Uterus (tissue), 4 donors: Measurements from ENCODE around the gene TMEM171. TPM values are rescaled to one million over a fixed set of nuclear protein-coding genes. Genes with fewer than 3 reads are reported as not detected.

Experiments used
- DNase-seq, 2 donors: peaks; one replicate each; pipeline ENCODE4 v3.0.0-alpha.2; 2019 to 2020
- H3K27ac ChIP-seq, 2 donors: fragments of 200-600 bp; sonication (generic); 1 replicate in 1 of 2; 2 replicates in 1 of 2; pipeline ENCODE4 v1.5.1; 2016 to 2018
- H3K27me3 ChIP-seq, 2 donors: fragments of 200-600 bp; sonication (generic); one replicate each; pipeline ENCODE4 v1.5.1; 2018 to 2019; ENCODE audit warnings: control low read depth in 1 of 2
- H3K36me3 ChIP-seq, 2 donors: fragments of 200-600 bp; sonication (generic); one replicate each; pipeline ENCODE4 v1.5.1; 2019; ENCODE audit warnings: control low read depth in 1 of 2
- H3K4me1 ChIP-seq, 2 donors: fragments of 200-600 bp; sonication (generic); one replicate each; pipeline ENCODE4 v1.5.1; 2018 to 2019; ENCODE audit warnings: control low read depth in 1 of 2
- H3K4me3 ChIP-seq, 2 donors: fragments of 200-600 bp; sonication (generic); 1 replicate in 1 of 2; 2 replicates in 1 of 2; pipeline ENCODE4 v1.5.1; 2018 to 2019; ENCODE audit warnings: mild to moderate bottlenecking in 1 of 2
- H3K9me3 ChIP-seq, 2 donors: fragments of 200-600 bp; sonication (generic); one replicate each; pipeline ENCODE4 v1.5.1; 2019; ENCODE audit warnings: control low read depth in 1 of 2
- POLR2A ChIP-seq, 2 donors: fragments of 450-650 bp; IDR thresholded peaks; one replicate each; pipeline ENCODE4 v1.6.1; 2016; ENCODE audit warnings: antibody characterized with exemption in 2 of 2, mild to moderate bottlenecking in 1 of 2, moderate library complexity in 1 of 2
- intact Hi-C: fragments of 100-400 bp; cut with DNase I; formaldehyde crosslinking; loops from one replicate; pipeline ENCODE4 v1.15.1; 2023; ENCODE audit warnings: low total_unique reads
- total RNA-seq, 4 donors: library from RNA; depleted of rRNA in 3 of 4; stranded (reverse); fragments of >200 nt in 3 of 4; gene quantifications; one replicate each; pipeline versions ENCODE4 v1.1.0 to v1.2.4, GENCODE V29; 2014 to 2023
- TF ChIP-seq, protein P1 (sequence below), 4 experiments: fragments of 200-600 bp in 2 of 4; fragments of 450-650 bp in 2 of 4; sonication (generic) in 2 of 4; IDR thresholded peaks; one replicate each; pipeline ENCODE4 v1.5.1; 2016 to 2019; ENCODE audit warnings: antibody characterized with exemption in 4 of 4, mild to moderate bottlenecking in 2 of 4, moderate library complexity in 1 of 4
- donor health status: DM: yes; HTN: yes; CAD: no.

TMEM171 gene
- total RNA-seq, 4 donors from 2014 or later = not detected

DNA sequence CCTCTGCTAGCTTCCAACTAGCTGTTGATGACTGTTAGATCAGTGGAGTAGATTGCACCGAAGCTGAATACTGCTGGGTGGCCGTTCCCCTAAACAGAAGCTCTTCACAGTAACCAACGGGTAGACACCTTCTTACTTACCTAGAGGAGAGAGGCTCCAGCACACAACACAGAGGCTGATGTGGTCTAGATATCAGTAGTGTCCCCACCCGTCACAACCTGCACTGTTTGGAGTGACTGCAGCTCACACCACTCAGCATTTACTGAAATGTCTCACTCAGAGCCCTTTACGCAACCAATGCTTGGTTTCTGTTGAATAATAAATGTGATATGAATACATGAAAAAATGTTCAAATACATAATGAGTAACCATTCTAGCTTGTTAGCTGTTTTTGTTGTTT lies 57.9 kb downstream of the TMEM171 start:
- no peak overlapping the region for H3K4me3 ChIP-seq
- DNase-seq = no peak
- intact Hi-C loops = no loop called here
- TF ChIP-seq, protein P1, sequence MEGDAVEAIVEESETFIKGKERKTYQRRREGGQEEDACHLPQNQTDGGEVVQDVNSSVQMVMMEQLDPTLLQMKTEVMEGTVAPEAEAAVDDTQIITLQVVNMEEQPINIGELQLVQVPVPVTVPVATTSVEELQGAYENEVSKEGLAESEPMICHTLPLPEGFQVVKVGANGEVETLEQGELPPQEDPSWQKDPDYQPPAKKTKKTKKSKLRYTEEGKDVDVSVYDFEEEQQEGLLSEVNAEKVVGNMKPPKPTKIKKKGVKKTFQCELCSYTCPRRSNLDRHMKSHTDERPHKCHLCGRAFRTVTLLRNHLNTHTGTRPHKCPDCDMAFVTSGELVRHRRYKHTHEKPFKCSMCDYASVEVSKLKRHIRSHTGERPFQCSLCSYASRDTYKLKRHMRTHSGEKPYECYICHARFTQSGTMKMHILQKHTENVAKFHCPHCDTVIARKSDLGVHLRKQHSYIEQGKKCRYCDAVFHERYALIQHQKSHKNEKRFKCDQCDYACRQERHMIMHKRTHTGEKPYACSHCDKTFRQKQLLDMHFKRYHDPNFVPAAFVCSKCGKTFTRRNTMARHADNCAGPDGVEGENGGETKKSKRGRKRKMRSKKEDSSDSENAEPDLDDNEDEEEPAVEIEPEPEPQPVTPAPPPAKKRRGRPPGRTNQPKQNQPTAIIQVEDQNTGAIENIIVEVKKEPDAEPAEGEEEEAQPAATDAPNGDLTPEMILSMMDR (IDR thresholded peaks at IDR 0.05) = no peak
- TF ChIP-seq POLR2A (IDR thresholded peaks at IDR 0.05) = no peak
- no peaks in the 10 kb centered on the region for H3K9me3 ChIP-seq
- H3K27ac ChIP-seq = no peak overlapping the region
- no peaks in the 10 kb centered on the region for H3K27me3 ChIP-seq
- no peaks in the 10 kb centered on the region for H3K36me3 ChIP-seq
- H3K4me1 ChIP-seq = no peaks in the 10 kb centered on the region

DNA sequence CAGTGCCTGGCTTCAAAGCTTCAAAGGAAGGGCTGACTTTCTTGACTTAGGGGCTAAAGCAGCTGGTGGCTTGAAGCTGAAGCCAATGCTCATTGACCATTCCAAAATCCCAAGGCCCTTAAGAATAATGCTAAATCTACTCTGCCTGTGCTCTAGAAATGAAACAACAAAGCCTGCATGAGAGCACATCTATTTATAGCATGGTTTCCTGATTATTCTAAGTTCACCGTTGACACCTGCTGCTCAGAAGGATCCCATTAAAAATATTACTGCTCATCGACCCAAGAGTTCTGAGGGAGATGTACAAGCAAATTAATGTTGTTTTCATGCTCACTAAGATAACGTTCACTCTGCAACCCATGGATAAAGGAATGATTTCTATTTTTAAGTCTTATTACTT lies 59.4 kb downstream of the TMEM171 start:
- intact Hi-C loops = no loop called here

DNA sequence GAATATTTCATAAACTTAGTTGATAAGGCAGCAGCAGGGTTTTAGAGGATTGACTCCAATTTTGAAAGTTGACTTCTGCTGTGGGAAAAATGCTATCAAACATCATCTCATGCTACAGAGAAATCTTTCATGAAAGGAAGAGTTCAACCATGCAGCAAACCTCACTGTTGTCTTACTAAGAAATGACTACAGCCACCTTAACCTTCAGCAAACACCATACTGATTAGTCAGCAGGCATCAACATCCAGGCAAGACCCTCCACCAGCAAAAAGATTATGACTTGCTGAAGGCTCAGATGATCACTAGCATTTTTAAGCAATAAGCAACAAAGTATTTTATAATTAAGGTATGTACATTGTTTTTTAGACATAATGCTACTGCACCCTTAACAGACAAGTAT lies 60.2 kb downstream of the TMEM171 start:
- intact Hi-C loops = no loop called here
- TF ChIP-seq, protein P1 (IDR thresholded peaks at IDR 0.05) = no peak
- no peak for TF ChIP-seq POLR2A (IDR thresholded peaks at IDR 0.05)
- no peak for DNase-seq
- H3K9me3 ChIP-seq = no peaks in the 10 kb centered on the region
- H3K4me1 ChIP-seq = no peaks in the 10 kb centered on the region
- H3K27ac ChIP-seq = no peak overlapping the region
- H3K36me3 ChIP-seq = no peaks in the 10 kb centered on the region
- no peaks in the 10 kb centered on the region for H3K27me3 ChIP-seq
- H3K4me3 ChIP-seq = no peak overlapping the region

More for the DNA sequence above, 59.4 kb downstream of the TMEM171 start:
- H3K9me3 ChIP-seq = no peaks in the 10 kb centered on the region
- H3K27ac ChIP-seq = no peak overlapping the region
- no peak overlapping the region for H3K4me3 ChIP-seq
- no peaks in the 10 kb centered on the region for H3K27me3 ChIP-seq
- H3K36me3 ChIP-seq = no peaks in the 10 kb centered on the region
- no peaks in the 10 kb centered on the region for H3K4me1 ChIP-seq
- TF ChIP-seq, protein P1 (IDR thresholded peaks at IDR 0.05) = no peak
- DNase-seq = no peak

Other genes with a start within 250 kb of the TMEM171 start
- gene FCHO2, start 164.5 kb upstream of the TMEM171 start, total RNA-seq = 100 to 1,000 TPM in 1 of 4 donors, 10 to 100 TPM in 3; 26.8 to 141 (median 57.2) TPM
- not detected for gene TMEM174, start 52.6 kb downstream of the TMEM171 start, total RNA-seq